Measurements from ENCODE around the gene DPP7.

DNA sequence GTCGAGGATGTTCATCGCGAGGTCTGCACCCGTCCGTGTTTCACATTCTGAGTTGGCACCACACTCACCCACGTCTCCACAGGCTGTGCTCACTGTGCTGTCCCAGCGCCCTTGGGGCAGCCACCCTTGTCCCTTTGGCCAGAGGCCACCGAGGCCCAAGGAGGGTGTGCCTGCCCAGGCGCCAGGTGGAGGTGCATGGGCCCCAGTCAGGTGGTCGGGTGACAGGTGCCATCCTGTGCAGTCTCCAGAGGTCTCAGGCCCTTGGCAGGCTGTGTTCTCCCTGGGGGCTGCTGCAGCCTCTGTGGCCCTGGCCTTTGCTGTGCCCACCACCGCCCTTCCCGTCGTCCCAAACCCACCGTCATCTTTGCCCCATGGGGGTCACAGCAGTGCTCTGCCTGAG, 15.3 kb downstream of the DPP7 start:
- no peak for TF ChIP-seq EZH2phosphoT487 (IDR thresholded peaks at IDR 0.05; ENCODE audit: borderline replicate concordance)
- TF ChIP-seq, protein P1, sequence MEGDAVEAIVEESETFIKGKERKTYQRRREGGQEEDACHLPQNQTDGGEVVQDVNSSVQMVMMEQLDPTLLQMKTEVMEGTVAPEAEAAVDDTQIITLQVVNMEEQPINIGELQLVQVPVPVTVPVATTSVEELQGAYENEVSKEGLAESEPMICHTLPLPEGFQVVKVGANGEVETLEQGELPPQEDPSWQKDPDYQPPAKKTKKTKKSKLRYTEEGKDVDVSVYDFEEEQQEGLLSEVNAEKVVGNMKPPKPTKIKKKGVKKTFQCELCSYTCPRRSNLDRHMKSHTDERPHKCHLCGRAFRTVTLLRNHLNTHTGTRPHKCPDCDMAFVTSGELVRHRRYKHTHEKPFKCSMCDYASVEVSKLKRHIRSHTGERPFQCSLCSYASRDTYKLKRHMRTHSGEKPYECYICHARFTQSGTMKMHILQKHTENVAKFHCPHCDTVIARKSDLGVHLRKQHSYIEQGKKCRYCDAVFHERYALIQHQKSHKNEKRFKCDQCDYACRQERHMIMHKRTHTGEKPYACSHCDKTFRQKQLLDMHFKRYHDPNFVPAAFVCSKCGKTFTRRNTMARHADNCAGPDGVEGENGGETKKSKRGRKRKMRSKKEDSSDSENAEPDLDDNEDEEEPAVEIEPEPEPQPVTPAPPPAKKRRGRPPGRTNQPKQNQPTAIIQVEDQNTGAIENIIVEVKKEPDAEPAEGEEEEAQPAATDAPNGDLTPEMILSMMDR (conservative IDR thresholded peaks at IDR 0.05; ENCODE audit: low read length): no peak

All from Loucy (cell line).